NCI-H774 (cell line): ENCODE measurements around the gene TMEM175.

ENCODE experiments used
- DNase-seq: peaks from one replicate; lab custom pipeline; 2025; lab: John Stamatoyannopoulos, UW

TMEM175 gene

GRCh38 chr4:1003271-1004070, 71.2 kb downstream of the TMEM175 start:
- no peak for DNase-seq

DNA sequence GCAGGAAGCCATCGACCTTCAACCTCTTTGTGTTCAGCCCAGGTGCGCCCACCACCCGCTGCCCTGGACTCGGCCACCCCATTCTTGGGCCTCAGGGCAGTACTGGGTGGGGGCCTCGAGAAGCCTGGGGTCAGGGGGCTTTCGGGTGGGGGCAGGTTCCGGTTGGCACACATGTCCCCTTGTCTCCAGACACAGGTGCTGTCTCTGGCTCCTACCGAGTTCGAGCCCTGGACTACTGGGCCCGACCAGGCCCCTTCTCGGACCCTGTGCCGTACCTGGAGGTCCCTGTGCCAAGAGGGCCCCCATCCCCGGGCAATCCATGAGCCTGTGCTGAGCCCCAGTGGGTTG, 71.8 kb downstream of the TMEM175 start:
- no peak for DNase-seq

DNA sequence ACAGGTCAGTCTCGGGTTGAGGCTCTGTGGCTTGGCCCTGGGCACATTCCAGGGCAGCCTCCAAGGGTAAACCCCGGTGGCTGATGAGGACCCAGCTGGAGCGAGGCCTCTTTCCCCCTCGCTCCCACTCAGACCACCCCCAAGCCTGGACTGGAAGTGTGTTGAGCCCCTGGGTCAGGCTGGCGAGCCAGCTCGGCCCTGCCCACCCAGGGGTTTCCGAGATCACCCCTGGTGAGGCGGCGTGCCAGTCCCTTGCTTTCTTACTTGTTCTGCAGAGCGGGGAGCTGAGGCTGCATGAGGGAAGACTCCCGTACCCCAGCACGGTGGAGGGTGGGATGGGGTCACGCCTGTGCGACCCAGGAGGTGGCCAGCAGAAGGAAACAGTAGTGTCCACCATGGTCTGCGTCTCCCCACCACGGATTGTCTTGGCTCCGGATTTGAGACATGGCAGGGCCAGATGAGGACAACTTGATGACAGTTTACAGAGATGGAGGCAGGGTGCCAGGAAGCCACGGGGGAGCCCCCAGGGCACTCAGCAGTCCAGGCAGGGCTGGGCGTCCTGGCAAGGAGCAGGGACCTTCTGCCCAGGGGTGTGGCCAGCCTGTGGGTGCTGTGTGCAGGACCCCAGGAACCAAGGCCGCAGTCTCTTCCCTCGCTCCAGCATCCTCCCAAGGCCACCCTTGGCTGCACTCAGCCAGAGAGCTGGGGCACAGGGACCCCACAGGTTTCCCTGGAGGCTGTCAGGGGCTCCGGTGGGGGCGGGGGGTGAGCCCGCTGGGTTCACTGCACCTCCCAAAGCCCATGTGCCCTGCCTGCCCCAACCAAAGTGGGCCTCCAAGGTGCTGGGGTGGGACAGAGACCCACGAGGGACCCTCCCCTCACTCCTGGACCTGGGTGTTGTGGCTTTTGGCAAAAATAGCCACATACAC, 72.6 kb downstream of the TMEM175 start:
- no peak for DNase-seq

DNA sequence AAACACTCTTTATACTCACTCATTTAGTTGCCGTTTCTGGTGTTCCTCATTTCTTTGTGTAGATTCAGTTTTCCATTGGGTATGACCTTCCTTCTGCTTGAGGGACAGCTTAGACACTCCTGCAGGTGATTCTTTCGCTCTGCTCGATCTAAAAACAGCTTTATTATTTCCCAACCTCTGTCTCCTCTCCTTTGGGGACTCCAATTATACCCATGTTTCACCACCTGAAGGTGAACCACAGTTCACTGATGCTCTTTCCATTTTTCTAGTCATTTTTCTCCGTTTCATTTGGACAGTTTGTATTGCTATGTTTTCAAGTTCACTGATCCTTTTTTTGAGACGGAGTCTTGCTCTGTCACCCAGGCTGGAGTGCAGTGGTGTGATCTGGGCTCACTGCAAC, 74.6 kb downstream of the TMEM175 start:
- no peak for DNase-seq
